SK-N-SH treated with all-trans-retinoic acid at 6 μM for 48 hours (cell line): ENCODE results near the gene LRRC73.

Source experiments
- ATAC-seq: fragments of 200-7000 bp; cut with Tn5 transposase; 3 replicates; pipeline ENCODE4 v1.9.1; 2020; ENCODE audit warnings: mild to moderate bottlenecking, moderate library complexity
- ARNTL ChIP-seq: fragments of 450-650 bp; formaldehyde crosslinking; IDR thresholded peaks from 2 replicates; pipeline ENCODE4 v1.5.0; 2020; ENCODE audit warnings: low read depth, mild to moderate bottlenecking, moderate library complexity, borderline replicate concordance
- BACH2 ChIP-seq: fragments of 250-450 bp; sonication (Bioruptor Pico); IDR thresholded peaks from 2 replicates; pipeline ENCODE4 v1.9.0; 2021; ENCODE audit warnings: mild to moderate bottlenecking, borderline replicate concordance
- CSDC2 ChIP-seq: fragments of 250-450 bp; sonication (Bioruptor Pico); IDR thresholded peaks from 2 replicates; pipeline ENCODE4 v1.5.0; 2020; ENCODE audit warnings: mild to moderate bottlenecking, moderate library complexity
- CSRNP3 ChIP-seq: fragments of 250-450 bp; sonication (Bioruptor Pico); IDR thresholded peaks from 2 replicates; pipeline ENCODE4 v1.5.1; 2021; ENCODE audit warnings: mild to moderate bottlenecking, moderate library complexity
- ESRRG ChIP-seq: fragments of 250-450 bp; sonication (Bioruptor Pico); IDR thresholded peaks from 2 replicates; pipeline ENCODE4 v1.6.1; 2021; ENCODE audit warnings: mild to moderate bottlenecking
- GLIS3 ChIP-seq: fragments of 250-450 bp; sonication (Bioruptor Pico); IDR thresholded peaks from 2 replicates; pipeline ENCODE4 v1.5.0; 2020; ENCODE audit warnings: mild to moderate bottlenecking, moderate library complexity
- ISL1 ChIP-seq: fragments of 250-450 bp; sonication (Bioruptor Pico); IDR thresholded peaks from 2 replicates; pipeline ENCODE4 v2.1.2; 2022; ENCODE audit warnings: mild to moderate bottlenecking, moderate library complexity
- PPARA ChIP-seq: fragments of 250-450 bp; sonication (Bioruptor Pico); IDR thresholded peaks from 2 replicates; pipeline ENCODE4 v1.5.0; 2020; ENCODE audit warnings: mild to moderate bottlenecking, borderline replicate concordance
- SNAI2 ChIP-seq: fragments of 250-450 bp; sonication (Bioruptor Pico); IDR thresholded peaks from 2 replicates; pipeline ENCODE4 v1.5.0; 2020; ENCODE audit warnings: mild to moderate bottlenecking, moderate library complexity
- TCF4 ChIP-seq: fragments of 250-450 bp; sonication (Bioruptor Pico); IDR thresholded peaks from 2 replicates; pipeline ENCODE4 v1.8.0; 2021; ENCODE audit warnings: mild to moderate bottlenecking, moderate library complexity, borderline replicate concordance
- TOX ChIP-seq: fragments of 250-450 bp; sonication (Bioruptor Pico); IDR thresholded peaks from 2 replicates; pipeline ENCODE4 v1.8.0; 2021; ENCODE audit warnings: mild to moderate bottlenecking, moderate library complexity, borderline replicate concordance
- ZC3H10 ChIP-seq: fragments of 250-450 bp; sonication (Bioruptor Pico); IDR thresholded peaks from 2 replicates; pipeline ENCODE4 v1.5.1; 2021; ENCODE audit warnings: mild to moderate bottlenecking, moderate library complexity
- ZFP3 ChIP-seq: fragments of 250-450 bp; sonication (Bioruptor Pico); IDR thresholded peaks from 2 replicates; pipeline ENCODE4 v1.5.0; 2020; ENCODE audit warnings: mild to moderate bottlenecking, moderate library complexity
- ZFP30 ChIP-seq: fragments of 450-650 bp; formaldehyde crosslinking; IDR thresholded peaks from 2 replicates; pipeline ENCODE4 v1.5.0; 2022; ENCODE audit warnings: mild to moderate bottlenecking, moderate library complexity
- ZNF565 ChIP-seq: fragments of 450-650 bp; formaldehyde crosslinking; conservative IDR thresholded peaks from 2 replicates; pipeline ENCODE4 v1.5.0; 2020; ENCODE audit warnings: low read depth, mild to moderate bottlenecking, moderate library complexity
- ZNF70 ChIP-seq: fragments of 450-650 bp; formaldehyde crosslinking; IDR thresholded peaks from 2 replicates; pipeline ENCODE4 v1.5.0; 2020; ENCODE audit warnings: mild to moderate bottlenecking, moderate library complexity
- ZNF8 ChIP-seq: fragments of 450-650 bp; formaldehyde crosslinking; IDR thresholded peaks from 2 replicates; pipeline ENCODE4 v1.5.0; 2020; ENCODE audit warnings: mild to moderate bottlenecking, moderate library complexity
- TF ChIP-seq, protein P1 (sequence below): fragments of 250-450 bp; sonication (Bioruptor Pico); IDR thresholded peaks from 2 replicates; pipeline ENCODE4 v1.8.0; 2021; ENCODE audit warnings: low read depth, mild to moderate bottlenecking, moderate library complexity, borderline replicate concordance
- TF ChIP-seq, protein P2 (sequence below): fragments of 250-450 bp; sonication (Bioruptor Pico); IDR thresholded peaks from 2 replicates; pipeline ENCODE4 v1.5.1; 2020; ENCODE audit warnings: low read depth, mild to moderate bottlenecking, moderate library complexity
- TF ChIP-seq, protein P3 (sequence below): fragments of 250-450 bp; sonication (Bioruptor Pico); IDR thresholded peaks from 2 replicates; pipeline ENCODE4 v1.8.0; 2020; ENCODE audit warnings: mild to moderate bottlenecking, moderate library complexity, borderline replicate concordance

Gene LRRC73

DNA sequence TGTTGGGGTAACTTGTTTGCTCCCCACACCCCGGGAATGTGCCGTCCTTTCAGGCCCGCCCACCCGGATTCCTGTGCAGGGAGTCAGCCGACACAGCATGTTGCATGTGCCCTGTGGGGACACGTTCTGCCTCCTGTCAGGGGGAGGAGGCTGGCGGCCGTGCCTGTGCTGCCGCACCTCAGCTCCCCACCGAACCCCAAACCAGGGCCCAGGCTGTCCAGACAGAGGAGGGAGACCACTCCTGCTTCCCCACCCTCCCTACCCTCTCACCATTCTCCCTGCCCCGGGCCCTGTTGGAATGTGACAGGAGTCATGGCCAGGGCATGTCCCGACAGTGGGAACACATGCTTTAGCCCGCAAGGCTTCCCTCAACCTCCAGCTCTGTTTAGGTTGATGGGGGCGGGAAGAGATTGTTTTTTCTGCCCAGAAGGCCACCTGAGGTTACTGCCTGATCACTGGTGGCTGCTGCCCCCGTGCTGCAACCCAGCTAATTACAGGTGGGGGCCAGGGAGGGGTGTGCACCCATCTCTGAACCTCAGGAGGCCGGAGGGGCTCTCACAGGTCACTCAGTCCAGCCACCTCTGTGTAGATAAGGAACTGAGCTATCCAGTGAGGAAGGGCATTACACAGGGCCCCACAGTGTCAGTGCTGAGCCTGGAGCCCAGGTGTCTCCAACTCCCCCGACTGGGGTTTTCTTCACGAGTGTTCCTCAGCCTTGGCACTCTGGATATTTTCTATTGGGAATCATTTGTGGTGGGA lies 13.6 kb downstream of the LRRC73 start (continued):
- TF ChIP-seq, protein P1, sequence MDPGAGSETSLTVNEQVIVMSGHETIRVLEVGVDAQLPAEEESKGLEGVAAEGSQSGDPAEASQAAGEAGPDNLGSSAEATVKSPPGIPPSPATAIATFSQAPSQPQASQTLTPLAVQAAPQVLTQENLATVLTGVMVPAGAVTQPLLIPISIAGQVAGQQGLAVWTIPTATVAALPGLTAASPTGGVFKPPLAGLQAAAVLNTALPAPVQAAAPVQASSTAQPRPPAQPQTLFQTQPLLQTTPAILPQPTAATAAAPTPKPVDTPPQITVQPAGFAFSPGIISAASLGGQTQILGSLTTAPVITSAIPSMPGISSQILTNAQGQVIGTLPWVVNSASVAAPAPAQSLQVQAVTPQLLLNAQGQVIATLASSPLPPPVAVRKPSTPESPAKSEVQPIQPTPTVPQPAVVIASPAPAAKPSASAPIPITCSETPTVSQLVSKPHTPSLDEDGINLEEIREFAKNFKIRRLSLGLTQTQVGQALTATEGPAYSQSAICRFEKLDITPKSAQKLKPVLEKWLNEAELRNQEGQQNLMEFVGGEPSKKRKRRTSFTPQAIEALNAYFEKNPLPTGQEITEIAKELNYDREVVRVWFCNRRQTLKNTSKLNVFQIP (CRISPR knock-in tag): no peak
- no peak for TF ChIP-seq GLIS3 (CRISPR knock-in tag)

- TF ChIP-seq GLIS3 (CRISPR knock-in tag): no peak
- no peak for TF ChIP-seq ZFP3 (CRISPR knock-in tag)
- TF ChIP-seq, protein P1 (CRISPR knock-in tag): no peak
- no peak for TF ChIP-seq CSDC2 (CRISPR knock-in tag)
- TF ChIP-seq ZC3H10 (CRISPR knock-in tag): no peak
- TF ChIP-seq BACH2: no peak
- TF ChIP-seq, protein P2, sequence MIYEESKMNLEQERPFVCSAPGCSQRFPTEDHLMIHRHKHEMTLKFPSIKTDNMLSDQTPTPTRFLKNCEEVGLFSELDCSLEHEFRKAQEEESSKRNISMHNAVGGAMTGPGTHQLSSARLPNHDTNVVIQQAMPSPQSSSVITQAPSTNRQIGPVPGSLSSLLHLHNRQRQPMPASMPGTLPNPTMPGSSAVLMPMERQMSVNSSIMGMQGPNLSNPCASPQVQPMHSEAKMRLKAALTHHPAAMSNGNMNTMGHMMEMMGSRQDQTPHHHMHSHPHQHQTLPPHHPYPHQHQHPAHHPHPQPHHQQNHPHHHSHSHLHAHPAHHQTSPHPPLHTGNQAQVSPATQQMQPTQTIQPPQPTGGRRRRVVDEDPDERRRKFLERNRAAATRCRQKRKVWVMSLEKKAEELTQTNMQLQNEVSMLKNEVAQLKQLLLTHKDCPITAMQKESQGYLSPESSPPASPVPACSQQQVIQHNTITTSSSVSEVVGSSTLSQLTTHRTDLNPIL (CRISPR knock-in tag): no peak
- TF ChIP-seq, protein P3, sequence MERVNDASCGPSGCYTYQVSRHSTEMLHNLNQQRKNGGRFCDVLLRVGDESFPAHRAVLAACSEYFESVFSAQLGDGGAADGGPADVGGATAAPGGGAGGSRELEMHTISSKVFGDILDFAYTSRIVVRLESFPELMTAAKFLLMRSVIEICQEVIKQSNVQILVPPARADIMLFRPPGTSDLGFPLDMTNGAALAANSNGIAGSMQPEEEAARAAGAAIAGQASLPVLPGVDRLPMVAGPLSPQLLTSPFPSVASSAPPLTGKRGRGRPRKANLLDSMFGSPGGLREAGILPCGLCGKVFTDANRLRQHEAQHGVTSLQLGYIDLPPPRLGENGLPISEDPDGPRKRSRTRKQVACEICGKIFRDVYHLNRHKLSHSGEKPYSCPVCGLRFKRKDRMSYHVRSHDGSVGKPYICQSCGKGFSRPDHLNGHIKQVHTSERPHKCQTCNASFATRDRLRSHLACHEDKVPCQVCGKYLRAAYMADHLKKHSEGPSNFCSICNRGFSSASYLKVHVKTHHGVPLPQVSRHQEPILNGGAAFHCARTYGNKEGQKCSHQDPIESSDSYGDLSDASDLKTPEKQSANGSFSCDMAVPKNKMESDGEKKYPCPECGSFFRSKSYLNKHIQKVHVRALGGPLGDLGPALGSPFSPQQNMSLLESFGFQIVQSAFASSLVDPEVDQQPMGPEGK: no peak
- TF ChIP-seq ARNTL: no peak
- no peak for TF ChIP-seq TCF4 (CRISPR knock-in tag)
- no peak for TF ChIP-seq ZNF8
- no peak for TF ChIP-seq ISL1 (CRISPR knock-in tag)
- no peak for TF ChIP-seq CSRNP3 (CRISPR knock-in tag)
- no peak for TF ChIP-seq ZFP30 (CRISPR knock-in tag)
- ATAC-seq: peak; percentile 35; the same call in 2 of the 3 replicates
These were observed 14.7 kb downstream of the LRRC73 start for GRCh38 chr6:43495409-43495941.

DNA sequence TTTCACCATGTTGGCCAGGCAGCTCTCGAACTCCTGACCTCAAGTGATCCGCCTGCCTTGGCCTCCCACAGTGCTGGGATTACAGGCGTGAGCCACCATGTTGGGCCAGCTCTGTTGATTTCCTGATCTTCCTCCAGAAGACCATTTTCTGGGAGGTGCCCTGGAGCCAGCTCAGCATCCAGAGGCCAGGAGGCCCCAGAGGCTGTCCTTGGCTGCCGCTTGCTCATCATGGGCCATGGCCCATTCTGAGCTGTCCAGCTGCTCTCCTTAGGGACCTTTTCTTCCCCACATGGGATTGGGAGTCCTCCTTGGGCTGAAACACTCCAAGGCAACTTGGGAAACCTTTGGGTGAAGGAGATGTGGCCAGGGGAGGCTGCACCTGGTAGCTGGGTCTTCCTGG lies 15.4 kb downstream of the LRRC73 start:
- no peak for ATAC-seq
- no peak for TF ChIP-seq SNAI2 (CRISPR knock-in tag)
- TF ChIP-seq TOX (CRISPR knock-in tag): no peak
- no peak for TF ChIP-seq ZNF565 (CRISPR knock-in tag)
- no peak for TF ChIP-seq BACH2
- TF ChIP-seq CSDC2 (CRISPR knock-in tag): no peak
- no peak for TF ChIP-seq PPARA (CRISPR knock-in tag)
- TF ChIP-seq ESRRG (CRISPR knock-in tag): no peak
- TF ChIP-seq ZNF70 (CRISPR knock-in tag): no peak
- no peak for TF ChIP-seq ZFP30 (CRISPR knock-in tag)

DNA sequence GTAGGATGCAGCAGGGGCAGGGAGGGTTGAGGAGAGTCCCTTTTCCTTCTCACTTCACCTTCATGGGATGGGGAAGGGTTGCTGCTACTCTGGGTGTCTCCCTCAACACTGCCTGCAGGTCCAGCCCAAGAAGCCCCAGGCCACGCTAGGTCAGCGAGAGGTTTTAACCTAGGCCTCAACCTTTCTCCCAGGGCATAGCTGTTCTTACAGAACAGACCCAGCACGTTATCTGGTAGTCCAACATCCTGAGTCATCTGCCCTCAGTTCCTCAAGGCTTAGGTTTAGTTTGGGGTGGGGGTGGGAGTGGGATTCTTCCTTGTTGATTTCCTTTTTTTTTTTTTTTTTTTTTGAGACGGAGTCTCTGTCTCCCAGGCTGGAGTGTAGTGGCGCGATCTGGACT lies 15.8 kb downstream of the LRRC73 start:
- TF ChIP-seq SNAI2 (CRISPR knock-in tag) (no peak), GLIS3 (CRISPR knock-in tag) (no peak), CSRNP3 (CRISPR knock-in tag) (no peak), ESRRG (CRISPR knock-in tag) (no peak), ZC3H10 (CRISPR knock-in tag) (no peak), ISL1 (CRISPR knock-in tag) (no peak)
- TF ChIP-seq, protein P1 (CRISPR knock-in tag): no peak
- ATAC-seq: no peak
